B cell (primary cell): ENCODE data around the gene GAB4. TPM values are rescaled to one million over a fixed set of nuclear protein-coding genes. Genes with fewer than 3 reads are reported as not detected.

Experiments used
- ATAC-seq: fragments of 200-7000 bp; cut with Tn5 transposase; one replicate; pipeline ENCODE4 v1.10.0; 2021; ENCODE audit warnings: low read depth, mild to moderate bottlenecking, moderate number of reproducible peaks, moderate library complexity
- CTCF ChIA-PET: fragments of 350-600 bp; sonication (Branson Sonifier 250); formaldehyde crosslinking; loops from one replicate; lab custom pipeline; 2021; ENCODE audit warnings: antibody characterized with exemption, inconsistent platforms; lab: Charles Lee
- POLR2A ChIA-PET: fragments of 350-600 bp; sonication (Branson Sonifier 250); formaldehyde crosslinking; loops from one replicate; lab custom pipeline; 2021; ENCODE audit warnings: antibody characterized with exemption; lab: Charles Lee
- DNase-seq: peaks from one replicate; pipeline ENCODE4 v3.0.0; 2013
- H2AFZ ChIP-seq: 2 replicates; pipeline ENCODE4 v1.6.1; 2012; ENCODE audit warnings: mild to moderate bottlenecking, low read depth, low read length; ENCODE audit not compliant: insufficient read depth, poor library complexity, severe bottlenecking
- H3K27ac ChIP-seq, 2 donors: 1 replicate in 1 of 2; 2 replicates in 1 of 2; pipeline ENCODE4 v1.5.1; 2012 to 2013; ENCODE audit warnings: low read length in 2 of 2, mild to moderate bottlenecking in 2 of 2, moderate library complexity in 1 of 2
- H3K27me3 ChIP-seq, 4 experiments: fragments of 200-600 bp in 1 of 4; sonication (generic) in 1 of 4; replicated peaks in 1 of 4; 1 replicate in 2 of 4; 2 replicates in 2 of 4; pipeline versions ENCODE4 v1.6.1 to v1.7.0; 2013 to 2016; ENCODE audit warnings: low read length in 3 of 4, mild to moderate bottlenecking in 2 of 4, mixed read lengths in 1 of 4, moderate library complexity in 1 of 4; ENCODE audit not compliant: insufficient read depth in 4 of 4, control insufficient read depth in 3 of 4; ENCODE audit errors: control extremely low read depth in 1 of 4
- H3K36me3 ChIP-seq, 2 experiments: replicated peaks in 1 of 2; 1 replicate in 1 of 2; 2 replicates in 1 of 2; pipeline versions ENCODE4 v1.6.1 to v1.7.1; 2013; ENCODE audit warnings: low read length in 1 of 2; ENCODE audit not compliant: insufficient read depth in 2 of 2, control insufficient read depth in 1 of 2; ENCODE audit errors: control extremely low read depth in 1 of 2, extremely low read depth in 1 of 2
- H3K4me1 ChIP-seq, 2 donors: fragments of 200-600 bp in 1 of 2; sonication (generic) in 1 of 2; 1 replicate in 1 of 2; 2 replicates in 1 of 2; pipeline versions ENCODE4 v1.5.1 to v1.6.1; 2013 to 2017; ENCODE audit warnings: low read length in 2 of 2; ENCODE audit not compliant: control insufficient read depth in 2 of 2, insufficient read depth in 2 of 2
- H3K4me2 ChIP-seq: replicated peaks from 2 replicates; pipeline ENCODE3; 2012; ENCODE audit warnings: mild to moderate bottlenecking, low read depth, low read length; ENCODE audit not compliant: poor library complexity, severe bottlenecking
- H3K4me3 ChIP-seq, 5 experiments: fragments of 200-600 bp in 1 of 5; sonication (generic) in 1 of 5; 1 replicate in 3 of 5; 2 replicates in 2 of 5; pipeline versions ENCODE4 v1.5.1 to v1.7.0; 2011 to 2016; ENCODE audit warnings: low read length in 4 of 5, mild to moderate bottlenecking in 4 of 5, low read depth in 2 of 5, control low read depth in 1 of 5, moderate library complexity in 1 of 5; ENCODE audit not compliant: insufficient read depth in 1 of 5; ENCODE audit errors: control extremely low read depth in 1 of 5, extremely low read depth in 1 of 5
- H3K79me2 ChIP-seq: fragments of 200-600 bp; sonication (generic); one replicate; pipeline ENCODE4 v1.6.0; 2016; ENCODE audit warnings: low read length; ENCODE audit not compliant: control insufficient read depth, insufficient read depth
- H3K9ac ChIP-seq: fragments of 200-600 bp; sonication (generic); 2 replicates; pipeline ENCODE4 v1.6.1; 2017; ENCODE audit warnings: mild to moderate bottlenecking, low read length, moderate library complexity
- H3K9me3 ChIP-seq, 3 donors: one replicate each; pipeline versions ENCODE4 v1.6.1 to v1.7.1; 2013; ENCODE audit warnings: low read length in 2 of 3; ENCODE audit not compliant: control insufficient read depth in 2 of 3, insufficient read depth in 1 of 3; ENCODE audit errors: control extremely low read depth in 1 of 3
- H4K20me1 ChIP-seq: 2 replicates; pipeline ENCODE4 v1.6.0; 2012; ENCODE audit warnings: mild to moderate bottlenecking, low read length; ENCODE audit not compliant: insufficient read depth, control insufficient read depth, poor library complexity, severe bottlenecking
- H3K27ac Mint-ChIP-seq: one replicate; pipeline ENCODE4 v1.8.0; 2021; ENCODE audit warnings: mixed read lengths
- H3K27me3 Mint-ChIP-seq: one replicate; pipeline ENCODE4 v1.8.0; 2021; ENCODE audit warnings: mixed read lengths
- H3K4me1 Mint-ChIP-seq: one replicate; pipeline ENCODE4 v1.8.0; 2021; ENCODE audit warnings: mixed read lengths
- H3K4me3 Mint-ChIP-seq: one replicate; pipeline ENCODE4 v1.8.0; 2021; ENCODE audit warnings: mixed read lengths
- H3K9me3 Mint-ChIP-seq: one replicate; pipeline ENCODE4 v1.8.0; 2022; ENCODE audit warnings: mixed read lengths; ENCODE audit not compliant: insufficient read depth
- CTCF ChIP-seq: fragments of 200-600 bp; IDR thresholded peaks from one replicate; pipeline ENCODE4 v1.8.0; 2022; ENCODE audit warnings: antibody characterized with exemption, mild to moderate bottlenecking
- EZH2 ChIP-seq: IDR thresholded peaks from 2 replicates; pipeline ENCODE4 v1.6.1; 2012; ENCODE audit warnings: borderline replicate concordance, low read depth, mild to moderate bottlenecking, moderate library complexity, low read length; ENCODE audit not compliant: insufficient read depth, poor library complexity, severe bottlenecking
- WGBS: methylation state at CpG from one replicate; pipeline ENCODE4 v1.1.5; 2013; ENCODE audit warnings: missing lambda C conversion rate; ENCODE audit not compliant: insufficient coverage; 5-methylcytosine and 5-hydroxymethylcytosine counted together
- intact Hi-C: fragments of 100-400 bp; cut with micrococcal nuclease; formaldehyde crosslinking; loops from one replicate; pipeline ENCODE4 v1.10.0; 2022
- polyA plus RNA-seq: library from polyadenylated mRNA; depleted of rRNA; stranded (reverse); fragments of >200 nt; gene quantifications from 2 replicates; pipeline ENCODE4 v1.2.3, GENCODE V29; 2012
- total RNA-seq, 2 donors: library from RNA; stranded (reverse); fragments of 120-200 nt in 1 of 2; gene quantifications; 1 replicate in 1 of 2; 2 replicates in 1 of 2; pipeline versions ENCODE4 v1.2.3 to v1.2.4, GENCODE V29; 2013 to 2022

Gene GAB4
- total and polyA plus RNA-seq, 2 donors (not counting 1 experiment from before 2014, with no cell fraction given) = not detected

DNA sequence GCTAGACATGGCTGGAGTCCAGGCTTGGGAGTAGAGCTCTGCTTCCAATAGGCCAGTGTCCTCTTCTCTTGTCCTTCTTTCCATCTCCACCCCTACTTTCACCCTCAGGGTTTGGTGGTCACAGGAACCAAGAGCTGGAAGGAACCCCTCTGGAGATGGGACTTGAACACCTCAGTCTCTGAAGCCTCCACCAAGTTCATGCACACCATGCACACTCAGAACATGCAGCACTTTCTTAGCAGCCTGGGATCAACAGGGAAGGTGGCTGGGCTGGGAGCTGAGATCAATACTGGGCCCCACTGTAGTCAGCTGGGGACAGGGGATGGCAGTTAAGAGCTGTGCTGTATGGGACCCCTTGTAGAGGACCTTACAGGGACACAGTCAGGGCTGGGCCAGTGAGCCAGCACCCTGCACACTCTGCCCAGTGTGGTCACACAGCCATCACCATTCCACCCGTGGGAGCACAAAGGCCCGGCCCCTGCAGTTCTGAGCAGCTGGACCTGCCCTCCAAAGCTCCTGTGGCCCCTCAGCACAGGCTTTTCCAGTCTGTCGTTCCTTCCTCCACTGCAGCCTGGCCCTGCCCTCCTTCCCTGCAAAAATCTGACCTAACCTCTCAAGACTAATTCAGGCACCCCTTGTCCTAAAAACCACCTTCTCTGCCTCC, 47.7 kb downstream of the GAB4 start:
- ChIA-PET POLR2A (no interaction called here), CTCF (no interaction called here)
- no peak overlapping the region for H2AFZ ChIP-seq
- no peaks in the 10 kb centered on the region for H3K36me3 ChIP-seq
- H3K9ac ChIP-seq = no peak overlapping the region
- no peak overlapping the region for H3K4me3 ChIP-seq
- 91% methylated on average over 3 of the region's 3 CpGs for WGBS
- no peaks in the 10 kb centered on the region for H3K79me2 ChIP-seq
- ATAC-seq (no peak), DNase-seq (no peak)
- no peaks in the 10 kb centered on the region for H3K9me3 ChIP-seq
- H3K4me1 ChIP-seq = no peaks in the 10 kb centered on the region
- no peak overlapping the region for H3K4me3 Mint-ChIP-seq
- H3K9me3 Mint-ChIP-seq = no peaks in the 10 kb centered on the region
- no peaks in the 10 kb centered on the region for H3K27me3 ChIP-seq
- H3K4me1 Mint-ChIP-seq = no peaks in the 10 kb centered on the region
- H4K20me1 ChIP-seq = no peaks in the 10 kb centered on the region
- H3K27ac Mint-ChIP-seq = no peak overlapping the region
- H3K27me3 Mint-ChIP-seq = no peaks in the 10 kb centered on the region
- intact Hi-C loops = no loop called here
- H3K27ac ChIP-seq = no peak overlapping the region
- TF ChIP-seq CTCF (no peak), EZH2 (no peak)
- H3K4me2 ChIP-seq = no peak overlapping the region

- Mint-ChIP-seq H3K9me3 (no peaks in the 10 kb centered on the region), H3K27me3 (no peaks in the 10 kb centered on the region), H3K27ac (no peak overlapping the region), H3K4me3 (no peak overlapping the region), H3K4me1 (no peaks in the 10 kb centered on the region)
- TF ChIP-seq CTCF (no peak), EZH2 (no peak)
- ATAC-seq (no peak), DNase-seq (no peak)
- ChIA-PET POLR2A (no interaction called here), CTCF (no interaction called here)
- H3K4me2 ChIP-seq = no peak overlapping the region
- H3K79me2 ChIP-seq = no peaks in the 10 kb centered on the region
- intact Hi-C loops = no loop called here
- H3K36me3 ChIP-seq = no peaks in the 10 kb centered on the region
- H3K4me3 ChIP-seq = no peak overlapping the region
- no peaks in the 10 kb centered on the region for H4K20me1 ChIP-seq
- no peaks in the 10 kb centered on the region for H3K27me3 ChIP-seq
- no peaks in the 10 kb centered on the region for H3K4me1 ChIP-seq
- no peaks in the 10 kb centered on the region for H3K9me3 ChIP-seq
- WGBS = 84% methylated on average over 8 of the region's 10 CpGs
- H3K9ac ChIP-seq = no peak overlapping the region
- no peak overlapping the region for H2AFZ ChIP-seq
- no peak overlapping the region for H3K27ac ChIP-seq
These were observed 48.6 kb downstream of the GAB4 start for GRCh38 chr22:16959345-16959930.
